ENCODE data around the gene DNTT.

- TF ChIP-seq CTCF (IDR thresholded peaks at IDR 0.05; ENCODE audit: insufficient read depth, low read length) = no peak
- no peak for TF ChIP-seq SPI1 (IDR thresholded peaks at IDR 0.05; ENCODE audit: borderline replicate concordance, low read depth)
- no peak for TF ChIP-seq REST (IDR thresholded peaks at IDR 0.05; ENCODE audit: insufficient replicate concordance, low read depth)
- no peak for TF ChIP-seq POLR2AphosphoS5 (IDR thresholded peaks at IDR 0.05; ENCODE audit: low read depth)
- no peak for TF ChIP-seq GABPA (IDR thresholded peaks at IDR 0.05; ENCODE audit: low read depth)
These were observed 2.3 kb downstream of the DNTT start for GRCh38 chr10:96306516-96306915.

All from HL-60 (cell line).